DMS53 treated with DMSO at 0.1 percent for 48 hours (cell line): ENCODE data around the gene QARS1.

ENCODE experiments used
- DNase-seq: peaks from one replicate; lab custom pipeline; 2025; ENCODE audit not compliant: unreplicated experiment; lab: John Stamatoyannopoulos, UW

QARS1 gene

GRCh38 chr3:49120438-49121131, 16.0 kb upstream of the QARS1 start, which contains the start of gene USP19:
Gene USP19 (minus strand): TSS chr3:49120823. CDS start chr3:49119145, 1,678 bp downstream.
- peak; percentile 38 for DNase-seq

- DNase-seq, result no peak
Measured at GRCh38 chr3:49120096-49120437, 15.5 kb upstream of the QARS1 start.

- no peak for DNase-seq
Measured at GRCh38 chr3:49119439-49119838, 14.9 kb upstream of the QARS1 start.

GRCh38 chr3:49119036-49119435, 14.5 kb upstream of the QARS1 start:
- no peak for DNase-seq

GRCh38 chr3:49112262-49112661, 7.7 kb upstream of the QARS1 start:
- no peak for DNase-seq

GRCh38 chr3:49111347-49111746, 6.8 kb upstream of the QARS1 start:
- DNase-seq, result no peak

GRCh38 chr3:49110780-49111179, 6.2 kb upstream of the QARS1 start:
- DNase-seq, result no peak

GRCh38 chr3:49108346-49108745, 3.8 kb upstream of the QARS1 start:
- no peak for DNase-seq

- no peak for DNase-seq
Measured at GRCh38 chr3:49104052-49104426, 518 bp downstream of the QARS1 start.

- no peak for DNase-seq
Measured at GRCh38 chr3:49100046-49100615, 4.4 kb downstream of the QARS1 start.

GRCh38 chr3:49098910-49099630, 5.5 kb downstream of the QARS1 start:
- no peak for DNase-seq

- DNase-seq, result no peak
Measured at GRCh38 chr3:49098429-49098828, 6.1 kb downstream of the QARS1 start.

GRCh38 chr3:49093853-49094767, 10.4 kb downstream of the QARS1 start, which contains the start of gene QRICH1:
Gene QRICH1 (minus strand): TSS chr3:49094071. CDS start chr3:49077017, 17,054 bp downstream.
- peak; percentile 67 for DNase-seq

GRCh38 chr3:49092938-49093852, 11.4 kb downstream of the QARS1 start:
- peak; percentile 1 for DNase-seq

GRCh38 chr3:49081429-49081828, 23.1 kb downstream of the QARS1 start:
- DNase-seq, result no peak

- no peak for DNase-seq
Measured at GRCh38 chr3:49079270-49079669, 25.3 kb downstream of the QARS1 start.

- no peak for DNase-seq
Measured at GRCh38 chr3:49076646-49077045, 27.9 kb downstream of the QARS1 start.

GRCh38 chr3:49076116-49076515, 28.4 kb downstream of the QARS1 start:
- no peak for DNase-seq

GRCh38 chr3:49058011-49058410, 46.5 kb downstream of the QARS1 start:
- DNase-seq, result no peak

GRCh38 chr3:49057268-49057667, 47.3 kb downstream of the QARS1 start:
- DNase-seq, result no peak
